Fibroblast of villous mesenchyme (primary cell): ENCODE measurements around the gene CHGA. TPM values are rescaled to one million over a fixed set of nuclear protein-coding genes. Genes with fewer than 3 reads are reported as not detected.
A peak's percentile ranks its signal among the peaks of the same experiment; 100 is the strongest.

Experiments
- DNase-seq: peaks from one replicate; pipeline ENCODE4 v3.0.0-alpha.2; 2010; ENCODE audit warnings: low read depth
- H3K4me3 ChIP-seq: 2 replicates; pipeline ENCODE4 v1.5.1; 2011; ENCODE audit warnings: low read depth, mild to moderate bottlenecking, low read length
- total RNA-seq: library from RNA; depleted of rRNA; stranded (reverse); fragments of >200 nt; gene quantifications from 2 replicates; pipeline ENCODE4 v1.2.3, GENCODE V29; 2012
- TF ChIP-seq, protein P1 (sequence below): IDR thresholded peaks from 2 replicates; pipeline ENCODE4 v1.5.1; 2012; ENCODE audit warnings: low read depth, mild to moderate bottlenecking, low read length; ENCODE audit not compliant: insufficient read depth

Gene CHGA
- total RNA-seq, 1 donor: not detected

DNA sequence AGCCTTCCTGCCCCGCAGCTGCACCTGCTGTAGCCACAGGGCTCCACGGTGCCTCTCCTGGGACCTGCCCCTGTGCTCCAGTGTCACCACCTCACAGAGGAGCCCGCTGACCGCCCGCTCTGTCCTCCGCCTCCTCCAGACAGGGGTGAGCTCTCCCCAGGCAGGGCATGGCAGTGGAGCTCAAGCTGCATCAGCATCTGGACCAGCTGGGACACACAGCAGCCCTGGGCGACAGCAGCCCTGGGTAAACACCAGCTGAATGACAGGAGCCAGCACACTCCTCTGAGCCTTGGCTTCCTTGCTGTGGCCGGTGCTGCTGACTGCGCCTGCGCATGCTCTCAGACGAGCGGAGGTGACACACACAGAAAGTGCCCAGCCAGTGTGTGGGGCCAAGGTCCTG is 22.0 kb downstream of the CHGA start:
- TF ChIP-seq, protein P1, sequence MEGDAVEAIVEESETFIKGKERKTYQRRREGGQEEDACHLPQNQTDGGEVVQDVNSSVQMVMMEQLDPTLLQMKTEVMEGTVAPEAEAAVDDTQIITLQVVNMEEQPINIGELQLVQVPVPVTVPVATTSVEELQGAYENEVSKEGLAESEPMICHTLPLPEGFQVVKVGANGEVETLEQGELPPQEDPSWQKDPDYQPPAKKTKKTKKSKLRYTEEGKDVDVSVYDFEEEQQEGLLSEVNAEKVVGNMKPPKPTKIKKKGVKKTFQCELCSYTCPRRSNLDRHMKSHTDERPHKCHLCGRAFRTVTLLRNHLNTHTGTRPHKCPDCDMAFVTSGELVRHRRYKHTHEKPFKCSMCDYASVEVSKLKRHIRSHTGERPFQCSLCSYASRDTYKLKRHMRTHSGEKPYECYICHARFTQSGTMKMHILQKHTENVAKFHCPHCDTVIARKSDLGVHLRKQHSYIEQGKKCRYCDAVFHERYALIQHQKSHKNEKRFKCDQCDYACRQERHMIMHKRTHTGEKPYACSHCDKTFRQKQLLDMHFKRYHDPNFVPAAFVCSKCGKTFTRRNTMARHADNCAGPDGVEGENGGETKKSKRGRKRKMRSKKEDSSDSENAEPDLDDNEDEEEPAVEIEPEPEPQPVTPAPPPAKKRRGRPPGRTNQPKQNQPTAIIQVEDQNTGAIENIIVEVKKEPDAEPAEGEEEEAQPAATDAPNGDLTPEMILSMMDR: no peak
- H3K4me3 ChIP-seq: no peak overlapping the region
- DNase-seq: no peak

DNA sequence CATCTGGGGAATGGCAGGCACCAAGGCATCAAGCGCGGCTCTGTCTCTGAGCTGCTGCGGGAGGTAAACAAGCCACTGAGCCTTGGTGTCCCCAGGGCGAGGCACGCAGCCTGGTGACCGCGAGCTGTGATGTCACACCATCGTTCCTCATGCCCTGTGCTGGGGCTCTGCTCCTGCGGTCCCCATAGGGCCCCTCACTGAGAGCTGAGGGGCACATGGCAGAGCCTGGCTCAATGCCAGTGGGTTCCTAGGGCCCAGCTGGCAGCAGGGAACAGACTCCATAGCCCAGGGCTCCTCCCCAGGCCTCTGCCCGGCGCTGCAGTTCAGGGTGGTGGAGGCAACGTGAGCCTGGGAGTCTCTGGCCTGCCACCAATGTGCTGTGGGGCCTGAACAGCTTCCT is 22.6 kb downstream of the CHGA start:
- TF ChIP-seq, protein P1: no peak
- H3K4me3 ChIP-seq: no peak overlapping the region
- no peak for DNase-seq

DNA sequence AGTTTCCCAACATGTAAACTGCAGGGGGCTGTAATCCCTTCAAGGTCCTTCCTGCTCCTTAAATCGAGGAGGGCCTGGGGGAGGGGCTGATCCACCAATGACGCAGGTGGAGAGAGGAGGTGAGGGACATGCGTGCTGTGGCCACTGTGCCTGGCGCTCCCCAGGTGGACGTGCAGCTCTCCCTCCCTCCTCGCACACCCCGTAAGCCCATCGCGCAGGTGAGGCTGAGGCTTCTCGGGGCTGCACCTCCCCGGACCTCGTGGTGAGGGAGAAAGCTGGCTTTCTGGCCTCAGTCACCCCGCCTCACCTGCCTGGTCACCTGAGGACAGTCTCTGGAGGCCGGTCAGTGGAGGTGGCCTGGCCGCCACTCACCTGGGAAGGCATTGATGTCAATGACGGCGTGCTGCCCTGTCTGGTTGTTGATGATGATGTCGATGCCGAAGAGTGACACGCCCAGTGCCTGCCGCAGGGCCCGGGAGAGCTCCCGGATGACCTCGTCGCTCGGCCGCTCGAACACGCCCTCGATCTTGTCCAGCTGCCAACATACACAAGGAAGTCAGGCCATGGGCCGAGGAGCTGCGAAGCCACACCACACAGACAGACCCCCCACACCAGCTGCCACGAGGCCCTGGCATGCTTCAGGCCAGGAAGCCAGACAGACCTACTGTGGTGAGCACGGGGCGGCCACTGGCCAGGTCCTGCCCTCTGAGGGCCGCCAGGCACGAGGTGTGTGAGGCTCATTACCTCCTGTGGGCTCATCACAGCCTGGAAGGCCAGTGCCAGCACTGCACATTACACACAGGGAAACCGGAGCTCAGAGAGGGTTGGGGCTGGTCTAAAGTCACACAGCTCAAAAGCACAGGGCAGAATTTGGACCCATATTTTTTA is 23.3 kb downstream of the CHGA start:
- TF ChIP-seq, protein P1: no peak
- peak; percentile 34 for DNase-seq
- no peak overlapping the region for H3K4me3 ChIP-seq

DNA sequence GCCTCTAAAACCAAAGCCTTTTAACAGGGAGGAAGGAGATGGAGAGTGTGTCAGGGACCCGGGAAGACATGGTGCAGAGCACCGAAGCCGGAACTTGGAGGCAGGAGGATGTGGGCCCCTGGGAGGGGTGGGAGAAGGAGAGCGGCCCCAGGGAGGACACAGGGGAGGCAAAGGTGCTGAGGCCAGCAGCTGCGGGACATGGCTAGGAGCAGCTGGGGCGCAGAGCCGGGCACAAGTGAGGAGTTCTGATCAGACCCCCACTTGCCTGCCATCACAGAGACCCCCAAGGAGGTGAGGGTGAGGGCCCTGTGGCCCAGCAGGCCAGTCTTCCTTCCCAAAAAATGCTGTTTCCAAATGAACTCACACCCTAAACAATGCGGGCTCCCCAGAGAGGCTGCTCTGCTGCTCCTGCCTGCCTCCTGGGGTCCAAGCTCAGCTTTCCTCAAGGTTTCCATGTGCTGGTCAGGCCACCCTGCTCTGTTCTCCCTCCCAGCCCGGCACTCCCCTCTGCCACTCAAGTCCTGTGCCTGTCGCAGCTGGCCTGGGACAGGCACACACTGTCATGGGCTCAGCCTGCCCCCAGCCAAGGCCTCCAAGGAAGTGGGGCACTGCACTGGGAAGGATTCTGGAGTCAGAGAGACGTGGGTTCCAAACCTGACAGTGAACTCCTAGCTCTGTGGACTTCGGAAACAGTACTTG is 24.0 kb downstream of the CHGA start:
- DNase-seq: no peak
- no peak overlapping the region for H3K4me3 ChIP-seq
- TF ChIP-seq, protein P1: no peak

DNA sequence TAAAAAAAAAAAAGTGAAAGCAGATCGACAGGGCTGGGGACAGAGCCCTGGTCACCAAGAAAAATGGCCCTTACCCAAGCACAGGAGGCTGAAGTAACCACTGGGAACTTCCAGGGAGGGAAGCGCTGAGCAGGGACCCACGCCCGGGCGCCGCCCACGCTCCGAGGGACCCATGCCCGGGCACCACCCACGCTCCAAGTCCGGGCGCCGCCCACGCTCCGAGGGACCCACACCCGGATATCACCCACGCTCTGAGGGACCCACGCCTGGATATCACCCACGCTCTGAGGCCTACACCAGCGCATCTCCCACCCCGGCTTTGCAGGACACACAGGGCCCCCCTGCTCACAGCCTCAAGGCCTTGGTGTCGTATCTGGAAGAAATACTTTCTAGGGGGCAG is 25.7 kb downstream of the CHGA start:
- no peak overlapping the region for H3K4me3 ChIP-seq
- TF ChIP-seq, protein P1: no peak
- DNase-seq: no peak

DNA sequence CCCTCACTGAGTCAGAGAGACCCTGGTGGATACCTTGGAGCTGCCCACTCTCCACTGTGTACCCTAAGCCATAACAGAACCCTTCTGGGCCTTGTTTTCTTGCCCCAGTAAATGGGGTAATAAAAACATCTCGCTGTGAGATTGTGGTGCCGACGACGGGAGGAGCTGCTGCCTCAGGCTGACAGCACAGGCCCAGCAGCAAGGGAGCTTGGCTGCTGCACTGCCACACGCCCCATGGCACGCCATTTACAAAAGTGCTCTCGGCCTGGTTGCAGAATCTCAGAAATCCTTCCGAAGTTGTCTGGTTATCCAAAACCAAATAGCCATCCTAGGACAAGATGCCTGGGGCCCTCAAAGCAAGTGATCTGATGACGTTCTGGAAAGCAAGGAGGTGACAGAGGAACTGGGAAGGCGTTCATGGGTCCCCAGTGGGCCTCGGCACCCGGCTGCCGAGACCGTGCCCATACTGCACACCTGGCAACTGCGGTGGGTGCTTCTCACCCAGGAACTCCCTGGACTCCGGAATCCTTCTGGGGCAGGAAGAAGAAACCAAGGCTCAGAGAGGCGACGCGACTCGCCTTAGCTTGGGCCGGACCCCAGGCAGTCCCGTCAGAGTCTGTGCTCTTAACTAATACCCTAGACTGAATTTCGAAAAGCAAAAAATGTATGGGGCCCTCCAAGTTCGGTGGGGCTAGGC is 26.7 kb downstream of the CHGA start:
- no peak overlapping the region for H3K4me3 ChIP-seq
- TF ChIP-seq, protein P1: no peak
- DNase-seq: no peak
